K562 (cell line): ENCODE data around the gene TGM1. TPM values are rescaled to one million over a fixed set of nuclear protein-coding genes. Genes with fewer than 3 reads are reported as not detected.

Source experiments
- CCAR2 ChIP-seq: fragments of 200-400 bp; formaldehyde crosslinking; IDR thresholded peaks from 2 replicates; pipeline ENCODE4 v1.6.1; 2017; ENCODE audit warnings: mild to moderate bottlenecking, low read depth, low read length
- EHMT2 ChIP-seq: fragments of 450-650 bp; IDR thresholded peaks from 2 replicates; pipeline ENCODE4 v1.6.1; 2018; ENCODE audit warnings: antibody characterized with exemption
- EP400 ChIP-seq: fragments of 450-650 bp; IDR thresholded peaks from 2 replicates; pipeline ENCODE4 v1.6.1; 2017; ENCODE audit warnings: antibody characterized with exemption, mild to moderate bottlenecking, moderate library complexity
- GABPA ChIP-seq: fragments of 200-800 bp; sonication (Bioruptor generic); conservative IDR thresholded peaks from 2 replicates; pipeline ENCODE4 v1.6.1; 2016; ENCODE audit warnings: low read depth, missing genetic modification characterization, missing compliant biosample characterization
- KLF6 ChIP-seq: fragments of 250-450 bp; sonication (Bioruptor Pico); IDR thresholded peaks from 2 replicates; pipeline ENCODE4 v1.4.0; 2020; ENCODE audit warnings: mild to moderate bottlenecking, moderate library complexity, borderline replicate concordance
- NR2F6 ChIP-seq: fragments of 450-650 bp; formaldehyde crosslinking; IDR thresholded peaks from 2 replicates; pipeline ENCODE4 v1.4.0; 2020; ENCODE audit warnings: mild to moderate bottlenecking
- PHF20 ChIP-seq: fragments of 450-650 bp; IDR thresholded peaks from 2 replicates; pipeline ENCODE4 v1.6.1; 2018; ENCODE audit not compliant: partially characterized antibody
- RBBP5 ChIP-seq: fragments of 200-600 bp; sonication (generic); IDR thresholded peaks from 2 replicates; pipeline ENCODE4 v1.6.1; 2012; ENCODE audit warnings: borderline replicate concordance, mild to moderate bottlenecking, low read length, control low read depth, inconsistent platforms; ENCODE audit not compliant: insufficient read depth, poor library complexity, severe bottlenecking
- SMAD4 ChIP-seq: fragments of 250-450 bp; sonication (Bioruptor Pico); conservative IDR thresholded peaks from 2 replicates; pipeline ENCODE4 v1.8.0; 2021; ENCODE audit warnings: inconsistent platforms, mild to moderate bottlenecking, moderate library complexity
- SNRNP70 ChIP-seq: fragments of 200-400 bp; formaldehyde crosslinking; optimal IDR thresholded peaks from 2 replicates; pipeline ENCODE3; 2017; ENCODE audit warnings: low read depth, low read length
- SP1 ChIP-seq: sonication (generic); formaldehyde crosslinking; IDR thresholded peaks from 2 replicates; pipeline ENCODE4 v1.8.1; 2022; ENCODE audit warnings: mild to moderate bottlenecking, missing genetic modification reagents
- TAF1 ChIP-seq: IDR thresholded peaks from 2 replicates; pipeline ENCODE4 v1.6.1; 2011; ENCODE audit warnings: mild to moderate bottlenecking, low read length, moderate library complexity; ENCODE audit not compliant: insufficient read depth, control insufficient read depth, severe bottlenecking; ENCODE audit errors: extremely low read depth
- TBL1XR1 ChIP-seq, 2 experiments: IDR thresholded peaks; 2 replicates each; pipeline ENCODE4 v1.6.1; 2012; ENCODE audit warnings: improper control_type of control experiment in 2 of 2, low read length in 2 of 2, mild to moderate bottlenecking in 1 of 2
- TCF3 ChIP-seq: sonication (generic); formaldehyde crosslinking; IDR thresholded peaks from 2 replicates; pipeline ENCODE4 v1.4.0; 2020; ENCODE audit warnings: mild to moderate bottlenecking, missing genetic modification reagents
- YY1 ChIP-seq, 3 experiments: IDR thresholded peaks; 2 replicates each; pipeline ENCODE4 v1.6.1; 2011; ENCODE audit warnings: low read length in 2 of 3, mild to moderate bottlenecking in 2 of 3, moderate library complexity in 2 of 3, borderline replicate concordance in 1 of 3, control low read depth in 1 of 3, low read depth in 1 of 3; ENCODE audit not compliant: insufficient read depth in 3 of 3, insufficient replicate concordance in 2 of 3, control insufficient read depth in 1 of 3, insufficient read length in 1 of 3; ENCODE audit errors: extremely low read depth in 1 of 3
- ZBTB7A ChIP-seq: IDR thresholded peaks from 2 replicates; pipeline ENCODE4 v1.6.1; 2011; ENCODE audit warnings: low read depth, mild to moderate bottlenecking, low read length, moderate library complexity, borderline replicate concordance; ENCODE audit not compliant: control insufficient read depth
- ZNF3 ChIP-seq: fragments of 250-450 bp; sonication (Bioruptor Pico); IDR thresholded peaks from 2 replicates; pipeline ENCODE4 v1.5.0; 2021; ENCODE audit warnings: mild to moderate bottlenecking, moderate library complexity
- ZSCAN29 ChIP-seq: fragments of 450-650 bp; IDR thresholded peaks from 2 replicates; pipeline ENCODE4 v1.6.1; 2017
- polyA plus RNA-seq, 8 experiments: library from polyadenylated mRNA; depleted of rRNA in 4 of 8; stranded (reverse) in 5 of 8; unstranded in 3 of 8; fragments of >200 nt; fragmentation: Nextera tagmentation in 2 of 8; fragmentation: Illumina TruSeq in 1 of 8; extraction: Ambion mirVana in 2 of 8; extraction: Trizol in 1 of 8; gene quantifications; 2 replicates each; pipeline versions ENCODE4 v1.2.1 to v1.2.3, GENCODE V29; 2011 to 2014; ENCODE audit warnings: inconsistent platforms in 1 of 8, missing spikeins in 1 of 8
- total RNA-seq, 7 experiments: library from RNA; depleted of rRNA in 6 of 7; stranded (reverse); fragments of >200 nt in 6 of 7; fragmentation: Illumina TruSeq in 2 of 7; extraction: Trizol in 2 of 7; gene quantifications; 2 replicates each; pipeline versions ENCODE4 v1.2.1 to v1.2.3, GENCODE V29; 2011 to 2021; ENCODE audit warnings: low replicate concordance in 1 of 7
- TF ChIP-seq, protein P1 (sequence below): fragments of 250-450 bp; sonication (Bioruptor Pico); IDR thresholded peaks from 2 replicates; pipeline ENCODE4 v1.5.0; 2021
- TF ChIP-seq, protein P2 (sequence below), 2 experiments: fragments of 450-650 bp in 1 of 2; sonication (generic) in 1 of 2; formaldehyde crosslinking in 1 of 2; IDR thresholded peaks in 1 of 2; conservative IDR thresholded peaks in 1 of 2; 2 replicates each; pipeline versions ENCODE4 v1.6.1 to v1.8.1; 2016 to 2023; ENCODE audit warnings: mild to moderate bottlenecking in 2 of 2, moderate library complexity in 2 of 2, inconsistent platforms in 1 of 2, missing genetic modification reagents in 1 of 2
- TF ChIP-seq, protein P3 (sequence below): fragments of 450-650 bp; IDR thresholded peaks from 2 replicates; pipeline ENCODE4 v1.6.1; 2016; ENCODE audit warnings: low read depth, mild to moderate bottlenecking, moderate library complexity

The TGM1 gene
- total and polyA plus RNA-seq, 9 of the 15 experiments (the other 6 are each of a cell fraction or from before 2014, with no cell fraction given): 0.13 to 4.4 (median 0.88) TPM

DNA sequence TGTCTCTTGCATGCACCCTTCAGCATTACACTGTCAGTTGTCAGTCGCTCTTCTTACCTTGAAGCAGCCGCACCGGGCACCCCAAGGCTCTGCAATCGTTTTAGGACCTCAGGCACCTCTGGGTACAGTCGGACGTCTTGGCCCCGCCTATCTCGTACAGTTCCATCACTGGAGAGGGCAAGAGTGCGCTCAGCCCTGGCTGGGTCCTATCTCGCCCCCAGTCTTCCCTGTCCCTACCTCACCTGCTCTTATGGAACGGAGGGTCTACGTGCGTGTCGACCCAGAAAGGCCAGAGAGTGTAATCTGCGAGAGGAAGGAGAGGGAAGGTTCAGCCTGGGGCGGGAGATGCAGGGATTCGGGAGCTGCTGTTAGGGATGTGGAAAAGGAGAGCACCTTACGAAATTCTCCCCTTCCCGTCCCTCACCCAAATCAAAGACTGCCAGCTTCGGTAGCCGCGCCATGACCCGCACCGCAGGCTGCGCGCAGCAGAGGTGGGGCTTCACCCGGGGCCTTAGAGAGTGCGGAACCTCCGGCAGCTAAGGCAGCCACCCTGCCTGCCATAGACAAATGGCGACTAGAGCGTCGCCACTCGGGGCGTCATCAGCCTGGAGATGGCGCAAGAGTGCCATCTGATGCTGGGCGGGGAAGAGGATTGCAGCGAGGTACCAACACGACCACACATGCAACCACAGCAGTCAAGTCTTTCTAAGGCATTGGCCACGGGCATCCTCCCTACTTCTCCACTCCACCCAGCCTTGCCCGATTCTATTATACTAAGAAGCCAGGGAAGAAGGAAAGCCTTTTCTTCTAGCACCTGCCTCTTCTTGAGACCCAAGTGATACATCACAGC is 47.3 kb downstream of the TGM1 start, which contains the start of gene MDP1 (continued):
- no peak for TF ChIP-seq ZNF3
- TF ChIP-seq, protein P1, sequence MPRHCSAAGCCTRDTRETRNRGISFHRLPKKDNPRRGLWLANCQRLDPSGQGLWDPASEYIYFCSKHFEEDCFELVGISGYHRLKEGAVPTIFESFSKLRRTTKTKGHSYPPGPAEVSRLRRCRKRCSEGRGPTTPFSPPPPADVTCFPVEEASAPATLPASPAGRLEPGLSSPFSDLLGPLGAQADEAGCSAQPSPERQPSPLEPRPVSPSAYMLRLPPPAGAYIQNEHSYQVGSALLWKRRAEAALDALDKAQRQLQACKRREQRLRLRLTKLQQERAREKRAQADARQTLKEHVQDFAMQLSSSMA (CRISPR knock-in tag): no peak
- peak; percentile 78 for TF ChIP-seq EP400
- no peak for TF ChIP-seq CCAR2
- no peak for TF ChIP-seq SNRNP70
- no peak for TF ChIP-seq TCF3
- TF ChIP-seq RBBP5: peak; percentile 49
- no peak for TF ChIP-seq ZBTB7A
- peak; percentile 39; the same call in 1 of the 2 replicates for TF ChIP-seq SMAD4 (CRISPR knock-in tag)
- TF ChIP-seq ZSCAN29: 0 out of 2 replicates have a peak, but pooled peaks have one; percentile 26
- TF ChIP-seq TBL1XR1 (IDR thresholded peaks at IDR 0.05; ENCODE audit: low read length in 2 of 2): peak in 1 of 2 experiments; percentile 47; a peak in 1 of 4 replicates
- peak; percentile 79 for TF ChIP-seq PHF20
- TF ChIP-seq KLF6 (CRISPR knock-in tag): no peak
- TF ChIP-seq, protein P2, sequence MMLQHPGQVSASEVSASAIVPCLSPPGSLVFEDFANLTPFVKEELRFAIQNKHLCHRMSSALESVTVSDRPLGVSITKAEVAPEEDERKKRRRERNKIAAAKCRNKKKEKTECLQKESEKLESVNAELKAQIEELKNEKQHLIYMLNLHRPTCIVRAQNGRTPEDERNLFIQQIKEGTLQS (IDR thresholded peaks at IDR 0.05): peak; percentile 53
- TF ChIP-seq, protein P2 (CRISPR knock-in tag; conservative IDR thresholded peaks at IDR 0.05): no peak
- TF ChIP-seq EHMT2: no peak
- TF ChIP-seq YY1 (IDR thresholded peaks at IDR 0.05; ENCODE audit: borderline replicate concordance in 1 of 3, control insufficient read depth in 1 of 3, extremely low read depth in 1 of 3, insufficient read depth in 3 of 3, insufficient read length in 1 of 3, insufficient replicate concordance in 2 of 3, low read depth in 1 of 3, low read length in 2 of 3): peak; percentile 52 to 91 (median 85)
- TF ChIP-seq SP1: peak; percentile 63
- peak; percentile 81 for TF ChIP-seq TAF1
- no peak for TF ChIP-seq NR2F6 (CRISPR knock-in tag)
- TF ChIP-seq, protein P3, sequence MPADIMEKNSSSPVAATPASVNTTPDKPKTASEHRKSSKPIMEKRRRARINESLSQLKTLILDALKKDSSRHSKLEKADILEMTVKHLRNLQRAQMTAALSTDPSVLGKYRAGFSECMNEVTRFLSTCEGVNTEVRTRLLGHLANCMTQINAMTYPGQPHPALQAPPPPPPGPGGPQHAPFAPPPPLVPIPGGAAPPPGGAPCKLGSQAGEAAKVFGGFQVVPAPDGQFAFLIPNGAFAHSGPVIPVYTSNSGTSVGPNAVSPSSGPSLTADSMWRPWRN: no peak
- TF ChIP-seq GABPA (tag): 0 out of 2 replicates have a peak, but pooled peaks have one; percentile 42
